HG03060 (cell line): ENCODE data around the gene APBA2.

ENCODE experiments used
- ATAC-seq: cut with Tn5 transposase; IDR thresholded peaks from one replicate; pipeline ENCODE4 v1.9.1; 2021; ENCODE audit warnings: low read depth, moderate number of reproducible peaks; ENCODE audit not compliant: unreplicated experiment

The APBA2 gene

DNA sequence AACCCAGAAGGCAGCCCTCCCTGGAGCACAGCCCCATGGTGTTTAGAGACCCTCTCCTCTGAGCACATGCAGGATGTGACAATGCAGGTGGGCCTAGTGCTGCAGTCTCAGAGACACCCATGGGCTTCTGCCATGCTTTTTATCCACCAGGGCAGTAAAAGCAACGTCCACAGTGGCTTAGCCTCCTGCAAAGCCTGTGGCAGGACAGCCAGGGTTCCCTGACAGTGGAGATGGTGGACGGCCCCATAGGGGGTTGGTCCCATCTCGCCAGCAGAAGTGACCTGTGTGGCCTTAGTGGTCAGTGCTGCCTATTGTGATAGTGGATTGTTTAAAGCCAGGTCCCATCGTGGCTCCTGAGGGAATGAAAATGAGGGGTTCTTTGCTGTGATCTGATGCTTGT, 46.6 kb downstream of the APBA2 start:
- ATAC-seq: no peak

DNA sequence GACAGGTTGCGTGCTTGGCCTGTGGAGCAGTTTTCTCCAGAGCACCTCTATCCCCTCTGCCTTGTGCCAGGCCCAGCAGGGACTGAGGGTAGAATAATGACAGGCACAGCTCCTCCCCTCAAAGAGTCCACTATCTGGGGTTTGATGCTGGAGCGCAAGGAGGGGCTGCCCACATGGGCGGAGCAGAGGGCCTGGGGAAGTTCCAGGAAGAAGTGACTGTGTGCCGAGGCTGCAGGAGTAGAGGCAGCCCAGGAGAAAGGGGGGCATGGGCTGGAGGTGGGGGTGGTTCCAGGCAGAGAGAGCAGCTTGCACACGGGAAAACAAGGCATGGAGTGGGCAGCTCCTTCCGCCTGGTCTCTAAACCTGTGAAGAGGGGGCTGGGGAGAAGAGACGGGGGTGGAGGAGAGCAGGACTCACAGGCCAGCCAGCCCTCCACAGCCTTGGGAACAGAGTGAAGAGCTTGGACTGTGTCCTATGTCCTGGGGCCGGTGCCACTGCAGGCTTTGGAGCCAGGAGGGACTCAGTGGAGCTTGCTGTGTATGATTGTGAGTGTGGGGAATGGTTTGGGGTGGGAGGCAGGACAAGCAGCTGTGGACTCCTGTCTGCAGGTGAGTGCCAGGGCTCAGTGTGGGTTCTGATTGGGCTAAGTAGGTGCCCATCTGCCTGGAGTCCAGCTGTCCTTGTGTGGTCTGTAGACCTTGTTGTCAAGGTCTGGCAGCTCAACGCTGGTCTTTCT, 48.1 kb downstream of the APBA2 start:
- no peak for ATAC-seq

DNA sequence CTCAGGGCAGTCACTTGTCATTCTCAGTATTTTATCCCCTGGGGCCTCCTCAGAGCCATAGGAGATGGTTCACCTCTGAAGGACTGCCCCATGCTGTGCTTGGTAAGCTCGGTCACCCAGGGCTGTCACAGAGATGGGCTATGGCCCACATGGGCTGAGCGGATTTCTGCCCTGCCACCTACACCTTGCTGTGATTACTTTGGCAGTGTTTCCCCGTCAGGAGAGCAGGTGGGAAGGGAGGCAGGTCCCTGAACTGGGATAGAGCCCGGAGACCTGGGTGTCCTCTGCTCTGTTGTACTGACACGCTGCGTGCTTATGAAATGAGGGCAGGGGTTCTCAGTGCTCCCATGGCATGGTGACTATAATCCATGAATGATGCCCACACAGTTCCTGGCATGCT, 48.9 kb downstream of the APBA2 start:
- ATAC-seq: no peak

DNA sequence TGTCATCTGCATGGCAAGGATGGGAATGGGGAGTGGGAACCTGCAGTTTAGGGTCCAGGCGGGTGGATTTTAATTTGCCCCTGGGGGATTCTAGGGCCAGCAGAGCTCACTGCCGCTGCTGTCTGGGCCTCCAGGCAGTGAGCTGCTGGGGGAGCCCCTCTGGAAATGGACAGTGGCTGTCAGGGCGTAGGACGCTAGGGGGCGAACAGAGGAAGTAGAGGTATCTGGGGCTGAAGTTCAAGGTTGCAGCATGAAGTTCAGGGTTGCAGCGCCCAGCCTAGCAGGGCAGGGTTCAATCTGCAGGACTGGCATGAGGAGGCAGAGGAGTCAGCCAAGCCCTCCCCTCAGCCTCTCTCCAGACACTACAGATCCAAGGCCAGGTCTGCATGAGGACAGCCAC, 49.5 kb downstream of the APBA2 start:
- no peak for ATAC-seq

DNA sequence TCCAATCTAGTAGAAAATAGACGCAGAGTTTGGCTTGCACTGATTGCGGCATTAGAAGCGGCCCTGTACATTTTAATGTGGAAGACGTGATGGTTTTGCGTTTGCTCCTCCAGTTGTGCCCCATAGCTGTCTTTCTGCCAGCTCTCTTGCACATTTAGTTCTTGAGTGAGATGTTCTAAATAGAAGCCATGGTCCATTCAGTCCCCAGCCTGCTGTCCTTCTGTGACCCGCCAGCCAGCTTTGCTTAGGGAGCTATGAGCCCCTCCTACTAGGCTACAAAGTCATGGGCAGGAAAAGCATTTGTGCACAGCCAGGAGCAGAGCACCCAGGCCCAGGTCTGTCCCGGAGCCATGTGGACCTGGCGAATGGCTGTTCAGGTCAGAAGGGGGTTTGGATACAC, 50.3 kb downstream of the APBA2 start:
- no peak for ATAC-seq

DNA sequence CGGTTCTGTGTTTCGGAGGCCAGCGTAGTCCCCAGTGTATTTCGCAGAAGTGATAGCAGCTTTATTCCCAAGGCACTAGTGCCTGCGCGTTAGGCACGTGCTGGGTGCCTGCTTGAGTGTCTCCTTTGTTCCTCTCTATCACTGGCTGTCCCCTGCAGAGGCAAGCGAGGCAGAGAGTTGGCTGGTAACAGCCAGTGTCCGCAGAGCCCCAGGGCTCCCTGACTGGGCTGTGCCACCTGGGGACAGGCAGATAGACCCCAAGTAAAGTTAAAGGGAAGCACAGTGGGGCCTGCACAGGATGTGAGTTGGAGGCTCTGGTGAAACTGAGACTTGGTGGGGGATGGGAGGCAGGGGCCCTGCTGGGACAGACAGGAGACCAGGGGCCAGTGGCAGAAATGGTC, 50.7 kb downstream of the APBA2 start:
- ATAC-seq: no peak

DNA sequence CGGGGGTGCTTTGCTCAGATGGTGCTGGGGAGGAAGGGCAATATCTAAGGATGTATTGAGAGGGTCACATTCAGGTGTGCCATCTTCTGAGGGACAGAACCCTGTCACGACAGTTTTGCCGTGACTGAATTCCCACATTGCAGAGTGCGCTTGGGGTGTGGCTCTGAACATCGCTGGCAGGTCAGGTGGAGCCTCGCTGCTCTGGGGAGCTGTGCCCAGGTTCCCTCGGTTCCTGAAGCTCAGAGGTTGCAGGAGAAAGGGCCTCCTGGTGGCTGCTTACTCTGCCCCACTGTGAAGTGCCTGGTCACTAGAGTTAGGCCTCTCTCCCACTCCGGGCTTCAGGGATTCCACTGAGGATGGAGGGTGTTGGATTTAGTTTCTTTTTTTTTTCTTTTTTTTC, 51.5 kb downstream of the APBA2 start:
- no peak for ATAC-seq

DNA sequence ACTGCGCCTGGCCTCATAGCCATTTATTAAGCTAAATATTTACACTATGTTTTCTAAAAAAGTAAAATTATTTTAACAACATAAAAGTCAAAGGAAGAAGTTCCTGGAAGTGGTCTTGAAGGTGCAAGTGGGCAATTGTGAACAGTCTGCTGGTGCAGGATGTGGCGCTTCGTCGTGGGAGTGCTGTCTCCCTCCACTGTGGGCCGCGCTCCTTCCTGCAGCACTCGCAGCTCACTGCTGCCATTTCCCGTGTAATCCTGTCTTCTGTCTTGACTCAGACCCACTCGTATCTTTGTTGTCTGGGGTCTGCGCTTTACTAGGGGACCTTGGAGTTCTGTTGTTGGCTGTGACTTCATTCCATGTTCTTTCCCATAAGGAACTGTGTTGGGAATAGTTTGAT, 56.3 kb downstream of the APBA2 start:
- no peak for ATAC-seq

DNA sequence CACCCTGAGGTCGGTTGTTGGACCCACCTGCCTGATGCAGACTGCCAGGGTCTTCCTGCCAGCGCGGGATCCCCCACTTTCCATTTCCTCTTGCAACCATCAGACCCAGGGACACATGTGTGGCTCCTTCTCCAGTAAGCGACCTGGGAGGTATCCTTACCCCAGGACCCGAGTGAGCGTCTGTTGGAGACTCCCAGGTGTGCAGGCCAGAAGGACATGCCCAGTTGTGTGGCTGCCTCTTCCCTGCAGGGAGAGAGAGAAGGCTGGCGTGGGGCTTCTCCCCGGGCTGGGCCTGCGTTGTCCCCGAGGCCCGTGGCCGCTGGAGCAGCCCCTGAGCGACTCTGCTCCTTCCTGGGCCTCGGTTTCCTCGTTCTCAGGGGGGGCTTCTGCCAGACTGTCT, 56.8 kb downstream of the APBA2 start:
- ATAC-seq: no peak

DNA sequence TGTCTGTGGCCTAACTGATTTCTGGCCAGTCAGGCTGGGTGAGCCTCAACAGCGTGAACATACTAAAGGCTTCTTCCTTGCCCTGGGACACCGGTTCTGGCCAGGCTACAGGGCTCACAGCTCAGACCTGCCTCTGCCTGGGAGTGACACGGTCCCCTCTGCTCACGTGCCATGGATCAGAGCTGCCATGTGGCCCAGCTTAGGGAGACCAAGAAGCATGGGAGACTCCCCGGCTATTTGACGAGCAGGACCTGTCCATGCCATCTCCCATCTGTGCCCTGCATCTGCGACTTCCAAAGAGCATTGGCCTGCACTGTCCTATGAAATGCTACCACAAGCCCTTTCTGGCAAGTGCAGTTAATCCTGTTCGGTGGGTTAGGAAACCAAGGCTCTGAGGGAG, 57.4 kb downstream of the APBA2 start:
- ATAC-seq: no peak

DNA sequence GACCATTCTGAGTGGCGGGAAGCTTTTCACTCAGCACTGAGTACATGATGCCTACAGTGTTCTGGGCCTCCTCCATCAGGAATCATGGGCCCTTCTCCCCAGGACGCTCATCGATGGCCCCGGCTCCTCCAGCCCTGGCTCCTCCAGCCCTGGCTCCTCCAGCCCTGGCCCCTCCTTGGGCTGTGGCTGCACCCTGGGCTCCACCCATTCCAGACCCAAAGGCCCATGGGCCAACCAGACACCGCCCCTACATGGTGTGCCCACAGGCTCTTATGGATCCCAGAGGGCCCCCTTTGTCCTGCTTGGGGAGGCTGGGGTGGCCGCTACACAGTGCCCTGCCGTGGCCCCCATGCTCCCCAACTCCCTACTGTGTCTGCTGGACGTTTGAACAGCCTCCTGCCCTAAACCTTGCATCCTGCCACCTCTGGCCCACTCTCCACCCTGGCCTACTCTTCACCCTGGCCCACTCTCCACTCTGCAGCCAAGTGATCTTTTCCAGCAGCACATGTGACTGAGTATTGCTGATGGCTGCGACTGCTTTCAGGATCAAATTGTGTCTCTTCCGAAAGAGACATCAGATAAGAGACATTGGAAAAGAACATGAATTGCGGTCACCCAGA, 57.9 kb downstream of the APBA2 start:
- no peak for ATAC-seq

DNA sequence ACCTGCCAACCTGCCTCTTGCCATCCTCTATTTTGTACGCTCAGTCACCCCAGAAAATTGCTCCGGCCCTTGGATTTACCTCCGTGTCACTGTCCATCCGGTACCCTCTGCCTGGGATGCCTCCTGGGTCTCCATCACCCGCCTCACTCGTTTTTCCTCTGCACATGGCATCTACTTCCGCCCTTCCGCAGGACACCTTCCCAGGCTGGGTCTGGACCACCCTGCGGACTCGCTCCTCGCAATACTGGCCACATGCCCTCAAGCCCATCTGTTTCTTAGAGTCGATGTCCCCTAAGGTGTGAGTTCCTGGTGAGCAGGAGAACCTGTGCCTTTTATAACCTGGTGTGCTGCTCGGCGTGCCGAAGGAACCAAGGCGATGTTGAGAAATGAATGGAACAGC, 58.5 kb downstream of the APBA2 start:
- no peak for ATAC-seq

DNA sequence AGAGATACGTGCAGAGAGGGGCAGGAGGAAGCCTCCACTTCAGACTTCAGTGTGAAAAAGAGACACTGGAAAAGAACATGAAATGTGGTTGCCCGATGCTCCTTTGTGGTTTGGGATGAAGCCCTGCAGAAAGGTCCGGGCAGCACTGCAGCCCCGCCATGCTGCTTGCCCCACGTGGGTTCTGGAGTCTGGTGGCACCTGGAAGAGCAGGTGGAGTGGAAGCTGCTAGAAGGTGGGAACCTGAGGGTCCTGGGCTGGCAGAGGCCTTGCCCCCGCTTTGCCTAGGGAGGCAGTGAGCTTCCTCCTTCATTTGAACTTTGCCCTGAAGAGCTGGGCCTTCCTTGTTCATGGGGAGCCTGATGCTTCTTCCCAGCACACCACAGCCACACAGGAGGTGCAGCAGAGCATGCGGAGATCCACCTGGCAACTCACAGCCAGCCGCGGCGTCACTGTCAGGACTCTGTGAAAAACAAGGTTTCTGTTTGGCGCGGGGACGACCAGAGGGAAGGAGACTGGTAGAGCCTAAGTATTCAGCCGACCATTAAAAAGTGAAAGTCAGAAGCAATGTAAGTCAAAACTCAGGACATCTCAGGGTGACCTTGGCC, 59.0 kb downstream of the APBA2 start:
- no peak for ATAC-seq

DNA sequence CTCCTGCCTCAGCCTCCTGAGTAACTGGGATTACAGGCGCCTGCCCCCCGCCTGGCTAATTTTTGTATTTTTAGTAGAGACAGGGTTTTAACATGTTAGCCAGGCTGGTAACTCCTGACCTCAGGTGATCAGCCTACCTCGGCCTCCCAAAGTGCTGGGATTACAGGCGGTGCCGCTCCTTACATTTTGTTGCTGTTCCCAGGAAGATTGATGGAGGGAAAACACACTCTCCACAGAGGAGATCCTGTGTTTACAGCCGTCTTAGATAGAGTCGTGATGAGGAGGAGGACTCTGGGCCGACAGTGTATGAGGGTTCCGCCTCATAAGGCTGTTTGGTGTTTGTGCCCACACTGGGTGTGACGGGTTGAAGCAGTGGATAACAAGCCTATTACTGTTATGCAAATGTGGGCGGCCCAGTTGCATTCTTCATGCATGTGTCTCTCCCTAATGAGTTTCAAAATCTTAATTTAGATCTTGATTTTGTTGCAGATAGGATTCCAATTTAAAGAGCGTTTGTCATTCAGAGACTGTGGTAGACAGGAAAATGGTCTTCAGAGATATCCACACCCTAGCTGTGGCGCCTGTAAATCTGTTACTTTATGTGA, 60.0 kb downstream of the APBA2 start:
- no peak for ATAC-seq

DNA sequence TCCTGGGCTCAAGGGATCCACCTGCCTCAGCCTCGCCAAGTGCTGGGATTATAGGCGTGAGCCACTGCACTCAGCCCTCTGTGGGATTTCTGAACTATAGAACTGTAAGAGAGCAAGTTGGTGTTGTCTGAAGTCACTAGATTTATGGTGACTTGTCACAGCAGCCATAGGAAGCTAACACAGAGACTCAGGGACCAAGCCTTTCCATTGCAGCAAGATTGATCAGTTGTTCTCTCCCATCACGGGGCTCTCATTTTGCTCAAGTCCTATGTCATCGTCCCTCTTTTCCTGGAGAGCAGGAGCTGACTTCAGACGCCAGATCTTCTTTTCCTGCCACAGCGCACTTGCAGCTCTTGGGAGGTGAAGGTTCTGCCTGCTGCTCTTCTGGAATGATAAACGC, 61.0 kb downstream of the APBA2 start:
- no peak for ATAC-seq

DNA sequence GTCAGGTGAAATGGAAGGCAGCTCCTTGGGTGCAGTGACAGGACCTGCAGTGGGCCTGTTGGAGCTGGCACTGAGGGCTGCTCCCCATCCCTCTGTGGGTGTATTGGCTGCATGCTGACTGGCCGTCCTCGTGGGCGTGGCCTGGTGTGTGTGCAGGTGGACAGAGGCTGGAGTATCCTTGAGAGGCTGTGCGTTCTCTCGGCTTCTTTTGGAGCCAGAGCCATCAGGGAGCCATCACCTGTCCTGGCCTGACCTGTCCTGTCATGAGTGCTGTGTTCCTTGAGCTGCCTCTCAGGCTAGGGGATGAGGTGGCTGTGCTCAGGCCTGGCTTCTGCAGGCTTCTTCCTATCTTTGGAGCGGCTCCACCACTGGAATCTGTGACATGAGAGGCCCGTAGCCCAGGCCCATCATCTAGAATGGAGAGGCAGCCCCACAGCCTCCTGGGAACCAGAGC, 61.5 kb downstream of the APBA2 start:
- no peak for ATAC-seq

DNA sequence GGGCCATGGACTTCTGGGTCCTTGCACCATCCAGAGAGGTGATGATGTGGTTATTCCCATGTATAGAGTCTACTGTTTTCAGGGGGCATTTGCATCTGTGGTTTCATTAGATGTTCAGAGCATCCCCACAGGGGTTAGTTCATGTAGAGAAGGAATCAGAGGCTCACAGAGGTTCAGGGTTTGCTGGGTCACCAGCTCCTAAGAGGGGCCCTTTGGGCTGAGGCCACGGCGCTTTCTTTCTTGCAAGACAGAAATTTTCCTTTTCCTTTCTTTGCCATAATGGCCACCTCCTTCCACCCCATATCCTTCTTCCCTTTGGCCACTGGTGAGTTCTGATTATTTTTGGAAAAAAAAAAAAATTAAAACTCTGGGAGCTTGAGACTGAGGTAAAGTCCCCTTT, 62.3 kb downstream of the APBA2 start:
- no peak for ATAC-seq

DNA sequence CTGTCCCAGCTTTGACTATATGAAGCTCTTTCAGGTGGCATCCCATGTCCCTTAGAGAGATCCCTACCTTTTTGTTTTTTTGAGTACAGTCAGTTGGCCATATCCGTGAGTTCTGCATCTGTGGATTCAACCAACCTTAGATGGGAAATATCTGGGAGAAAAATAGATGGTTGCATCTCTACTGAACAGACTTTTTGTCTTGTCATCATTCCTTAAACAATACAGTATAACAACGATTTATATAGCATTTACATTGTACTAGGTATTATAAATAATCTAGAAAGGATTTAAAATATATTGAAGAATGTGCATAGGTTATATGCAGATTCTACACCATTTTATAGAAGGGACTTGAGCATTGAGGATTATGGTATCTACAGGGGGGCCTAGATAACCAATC, 65.1 kb downstream of the APBA2 start:
- ATAC-seq: no peak

DNA sequence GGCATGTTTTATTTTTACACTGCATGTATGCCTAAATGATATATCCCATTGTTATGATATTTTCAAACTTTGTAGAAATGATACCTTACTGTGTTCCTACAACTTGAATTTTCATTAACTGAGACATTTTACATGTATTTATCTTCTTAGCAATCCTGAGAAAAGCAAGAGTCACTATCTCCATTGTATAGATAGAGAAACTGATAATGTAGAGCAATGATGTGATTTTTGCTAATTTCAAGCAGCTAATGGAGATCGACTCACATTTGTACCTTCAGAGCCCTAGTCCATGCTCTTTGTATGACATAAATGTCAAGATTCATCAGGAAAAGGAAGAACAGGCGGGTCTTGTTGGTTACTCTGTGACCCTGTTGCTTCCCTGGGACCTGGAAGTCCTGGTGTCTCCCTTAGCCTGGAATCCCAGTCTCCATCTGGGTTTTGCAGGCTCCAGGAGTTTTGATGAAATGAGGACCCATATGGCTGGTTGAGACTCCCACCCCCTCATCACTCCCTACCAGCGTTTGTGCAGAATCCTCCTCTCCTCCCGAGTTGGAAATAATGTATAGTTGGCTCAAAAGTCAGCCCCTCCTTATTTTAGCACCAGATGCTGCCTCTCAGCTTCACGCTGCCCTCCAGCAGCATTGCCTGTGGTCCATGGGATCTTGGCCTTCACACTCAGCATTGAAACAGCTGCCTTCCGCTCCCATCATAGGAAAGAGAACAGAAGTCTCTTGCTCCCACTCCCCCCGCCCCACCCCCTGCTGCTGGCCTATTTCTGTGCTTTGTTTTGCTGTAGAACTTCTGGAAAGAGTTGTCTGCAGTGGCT, 67.1 kb downstream of the APBA2 start:
- no peak for ATAC-seq

DNA sequence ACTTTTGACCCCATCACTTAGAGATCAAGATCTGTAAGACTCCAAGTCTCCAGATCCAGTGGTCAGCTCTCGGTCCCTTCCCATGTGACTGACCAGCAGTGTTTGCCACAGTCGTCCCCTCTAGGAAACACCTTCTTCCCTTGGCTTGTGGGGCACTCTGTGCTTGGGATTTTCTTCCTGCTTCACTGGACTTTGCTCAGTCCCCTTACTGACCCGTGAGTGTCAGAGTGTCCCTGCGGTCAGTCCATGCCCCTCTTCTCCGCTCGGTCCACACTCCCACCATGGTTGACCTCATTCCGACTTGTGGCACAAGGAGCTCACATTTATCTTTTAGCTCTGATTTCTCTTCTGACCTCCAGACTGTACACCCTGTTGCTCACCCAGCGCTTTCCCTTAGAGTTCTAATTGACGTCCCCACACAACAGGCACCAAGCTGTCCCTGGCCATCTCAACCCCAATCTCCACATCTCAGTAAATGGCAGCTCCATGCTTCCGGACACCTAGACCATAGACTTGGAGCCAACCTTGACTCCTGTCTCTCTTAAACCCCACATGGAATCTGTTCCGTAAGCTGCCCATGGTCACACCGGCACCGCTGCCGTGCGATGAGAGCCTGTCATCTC, 67.9 kb downstream of the APBA2 start:
- no peak for ATAC-seq
